ENCODE data around the gene FBXO33. TPM values are rescaled to one million over a fixed set of nuclear protein-coding genes. Genes with fewer than 3 reads are reported as not detected.

Gene FBXO33
- total RNA-seq, 1 donor from 2014 or later = 14.3 TPM

- DNase-seq = no peak
- Mint-ChIP-seq H3K27me3 (no peaks in the 10 kb centered on the region), H3K4me1 (peaks cover 46% of the 10 kb centered on the region), H3K9me3 (no peaks in the 10 kb centered on the region), H3K36me3 (ENCODE audit: low read depth) (peaks cover 12% of the 10 kb centered on the region), H3K4me3 (peak overlapping the region; percentile 98), H3K27ac (peak overlapping the region; percentile 100)
- intact Hi-C loops (cut with micrococcal nuclease) = loop anchor here (1.0 kb wide), 7 partner anchors 8 to 371 kb away; partner anchors contain the start of genes GEMIN2, PNN, SEC23A and TRAPPC6B
- CTCF ChIA-PET = interaction anchor here (1.3 to 1.8 kb wide), 2 partner anchors 165 to 200 kb away, joined by 3 to 5 read pairs; no protein-coding TSS in a partner anchor
- ATAC-seq (ENCODE audit: low read depth) = peak; percentile 3
- no peak for TF ChIP-seq CTCF (IDR thresholded peaks at IDR 0.05)
- POLR2A ChIA-PET = interaction anchor here (0.9 to 5.7 kb wide), 11 partner anchors 10 to 371 kb away, joined by 3 to 87 read pairs (median 8); partner anchors contain the start of genes GEMIN2, PNN, SEC23A and TRAPPC6B
Observed at GRCh38 chr14:39431416-39432178, 636 bp downstream of the FBXO33 start.

- H3K27ac Mint-ChIP-seq = peak overlapping the region; percentile 94
- peaks cover 12% of the 10 kb centered on the region for H3K36me3 Mint-ChIP-seq (ENCODE audit: low read depth)
- POLR2A ChIA-PET = interaction anchor here (1.8 to 5.7 kb wide), 8 partner anchors 10 to 370 kb away, joined by 6 to 87 read pairs (median 27); partner anchors contain the start of genes GEMIN2, PNN, SEC23A and TRAPPC6B
- intact Hi-C loops (cut with micrococcal nuclease) = loop anchor here (1.0 kb wide), 1 partner anchor 8 kb away; no protein-coding TSS in a partner anchor
- H3K4me3 Mint-ChIP-seq = peak overlapping the region; percentile 95
- TF ChIP-seq CTCF (IDR thresholded peaks at IDR 0.05) = no peak
- DNase-seq (no peak), ATAC-seq (ENCODE audit: low read depth) (peak; percentile 0)
- peaks cover 51% of the 10 kb centered on the region for H3K4me1 Mint-ChIP-seq
- CTCF ChIA-PET = interaction anchor here (1.8 kb wide), 1 partner anchor 199 kb away, joined by 5 read pairs; no protein-coding TSS in a partner anchor
- no peaks in the 10 kb centered on the region for H3K9me3 Mint-ChIP-seq
- no peaks in the 10 kb centered on the region for H3K27me3 Mint-ChIP-seq
Observed at GRCh38 chr14:39430762-39431415, 1.3 kb downstream of the FBXO33 start.

GRCh38 chr14:39428118-39428517 is 4.1 kb downstream of the FBXO33 start:
- Mint-ChIP-seq H3K4me3 (no peak overlapping the region), H3K27me3 (no peaks in the 10 kb centered on the region), H3K9me3 (no peaks in the 10 kb centered on the region), H3K27ac (no peak overlapping the region), H3K36me3 (ENCODE audit: low read depth) (peaks cover 11% of the 10 kb centered on the region), H3K4me1 (peaks cover 49% of the 10 kb centered on the region)
- TF ChIP-seq CTCF (IDR thresholded peaks at IDR 0.05) = no peak
- no peak for DNase-seq
- no peak for ATAC-seq (ENCODE audit: low read depth)
- ChIA-PET CTCF (interaction anchor here (1.0 kb wide), 1 partner anchor 106 kb away, joined by 3 read pairs; no protein-coding TSS in a partner anchor), POLR2A (no interaction called here)
- intact Hi-C loops (cut with micrococcal nuclease) = no loop called here

GRCh38 chr14:39426605-39427004 is 5.6 kb downstream of the FBXO33 start:
- H3K36me3 Mint-ChIP-seq (ENCODE audit: low read depth) = peaks cover 6% of the 10 kb centered on the region
- CTCF ChIA-PET = interaction anchor here (0.7 to 1.5 kb wide), 2 partner anchors 108 to 197 kb away, joined by 3 to 4 read pairs; no protein-coding TSS in a partner anchor
- H3K27ac Mint-ChIP-seq = no peak overlapping the region
- POLR2A ChIA-PET = interaction anchor here (1.0 kb wide), 1 partner anchor 257 kb away, joined by 4 read pairs; the partner anchor contains the start of gene TRAPPC6B
- H3K27me3 Mint-ChIP-seq = no peaks in the 10 kb centered on the region
- no peak for ATAC-seq (ENCODE audit: low read depth)
- no peak for DNase-seq
- intact Hi-C loops (cut with micrococcal nuclease) = loop anchor here (1.0 kb wide), 1 partner anchor 195 kb away; no protein-coding TSS in a partner anchor
- no peak for TF ChIP-seq CTCF (IDR thresholded peaks at IDR 0.05)
- no peaks in the 10 kb centered on the region for H3K9me3 Mint-ChIP-seq
- peaks cover 54% of the 10 kb centered on the region for H3K4me1 Mint-ChIP-seq
- no peak overlapping the region for H3K4me3 Mint-ChIP-seq

Measured in activated B cell treated with CpG ODN at 0.5 μM for 24 hours (primary cell).